GM21529 (cell line): ENCODE data around the gene PASK.

Experiments
- ATAC-seq: cut with Tn5 transposase; IDR thresholded peaks from one replicate; pipeline ENCODE4 v1.9.1; 2021; ENCODE audit not compliant: unreplicated experiment

PASK gene

GRCh38 chr2:241182126-241182525 lies 32.9 kb upstream of the PASK start:
- ATAC-seq, result no peak

- ATAC-seq, result no peak
Measured at GRCh38 chr2:241180495-241180894, 31.2 kb upstream of the PASK start.

GRCh38 chr2:241179899-241180298 lies 30.6 kb upstream of the PASK start:
- no peak for ATAC-seq

GRCh38 chr2:241178961-241179360 lies 29.7 kb upstream of the PASK start:
- no peak for ATAC-seq

- ATAC-seq, result no peak
Measured at GRCh38 chr2:241177526-241178334, 28.5 kb upstream of the PASK start.

GRCh38 chr2:241173557-241173956 lies 24.3 kb upstream of the PASK start:
- ATAC-seq, result no peak

- no peak for ATAC-seq
Measured at GRCh38 chr2:241168366-241168765, 19.1 kb upstream of the PASK start.

GRCh38 chr2:241163601-241164118 lies 14.4 kb upstream of the PASK start:
- no peak for ATAC-seq

GRCh38 chr2:241161646-241162281 lies 12.5 kb upstream of the PASK start:
- no peak for ATAC-seq

- ATAC-seq, result no peak
Measured at GRCh38 chr2:241160318-241160717, 11.0 kb upstream of the PASK start.

GRCh38 chr2:241159116-241159515 lies 9.8 kb upstream of the PASK start:
- ATAC-seq, result no peak

- ATAC-seq, result no peak
Measured at GRCh38 chr2:241158546-241158900, 9.3 kb upstream of the PASK start.

- no peak for ATAC-seq
Measured at GRCh38 chr2:241157841-241158545, 8.7 kb upstream of the PASK start.

GRCh38 chr2:241156971-241157441 lies 7.7 kb upstream of the PASK start:
- ATAC-seq, result no peak

- ATAC-seq, result no peak
Measured at GRCh38 chr2:241155936-241156335, 6.7 kb upstream of the PASK start.

GRCh38 chr2:241154915-241155314 lies 5.6 kb upstream of the PASK start:
- ATAC-seq, result no peak

- no peak for ATAC-seq
Measured at GRCh38 chr2:241153616-241154015, 4.3 kb upstream of the PASK start.

- ATAC-seq, result no peak
Measured at GRCh38 chr2:241151934-241152660, 2.8 kb upstream of the PASK start.

GRCh38 chr2:241150660-241151530 lies 1.6 kb upstream of the PASK start:
- ATAC-seq, result no peak
